GM15510 (cell line): Measurements from ENCODE around the gene IL34.

Experiments used
- POLR2A ChIP-seq: IDR thresholded peaks from 3 replicates; pipeline ENCODE4 v1.6.1; 2011; ENCODE audit warnings: borderline replicate concordance; ENCODE audit not compliant: insufficient read length; ENCODE audit errors: extremely low read depth

The IL34 gene

DNA sequence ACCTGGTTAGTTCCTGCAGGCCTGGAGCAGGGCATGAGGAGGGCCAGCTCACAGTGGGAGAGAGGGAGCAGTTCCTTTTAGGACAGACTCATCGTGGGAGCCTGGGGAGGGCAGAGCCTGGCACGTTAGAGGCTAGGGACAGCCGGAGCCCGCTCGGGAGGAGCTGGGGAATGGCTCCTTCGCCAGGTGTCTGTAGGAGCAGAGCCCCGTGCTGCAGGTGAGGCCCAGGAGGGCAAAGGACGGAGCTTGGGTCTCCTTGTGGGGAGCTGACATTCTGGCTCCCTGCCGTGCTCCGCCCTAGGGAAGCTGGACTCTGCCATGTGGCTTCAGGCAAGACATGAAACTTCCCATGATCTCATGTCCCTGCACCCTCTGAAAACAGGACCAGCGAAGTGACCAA is 58.2 kb downstream of the IL34 start:
- no peak for TF ChIP-seq POLR2A

- TF ChIP-seq POLR2A = no peak
Measured at GRCh38 chr16:70705056-70705455, 58.7 kb downstream of the IL34 start.

DNA sequence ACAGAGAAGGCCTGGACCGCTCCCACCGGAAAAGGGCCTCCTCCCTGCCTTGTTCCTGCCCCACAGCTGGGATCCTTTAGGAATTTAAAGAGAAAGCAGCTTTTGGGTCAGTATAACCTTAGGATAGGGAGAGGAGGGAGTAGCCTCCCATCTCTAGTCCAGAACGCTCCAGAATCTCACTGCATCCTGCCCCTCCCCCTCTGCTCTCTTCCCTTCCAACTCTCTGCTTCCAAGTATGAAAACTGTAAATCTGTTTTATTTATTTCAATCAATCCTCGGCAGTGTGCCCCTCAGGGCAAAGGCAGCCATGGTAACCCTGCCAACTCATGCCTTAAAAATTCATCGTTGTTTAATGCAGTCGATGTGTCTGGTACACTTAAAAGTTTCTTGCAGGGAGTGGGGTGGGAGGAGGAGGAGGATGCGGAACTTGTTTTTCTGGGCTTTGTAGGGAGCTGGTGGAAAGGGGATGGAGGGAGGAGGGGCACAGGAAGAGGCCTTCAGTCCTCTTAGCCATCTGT is 60.6 kb downstream of the IL34 start:
- no peak for TF ChIP-seq POLR2A

DNA sequence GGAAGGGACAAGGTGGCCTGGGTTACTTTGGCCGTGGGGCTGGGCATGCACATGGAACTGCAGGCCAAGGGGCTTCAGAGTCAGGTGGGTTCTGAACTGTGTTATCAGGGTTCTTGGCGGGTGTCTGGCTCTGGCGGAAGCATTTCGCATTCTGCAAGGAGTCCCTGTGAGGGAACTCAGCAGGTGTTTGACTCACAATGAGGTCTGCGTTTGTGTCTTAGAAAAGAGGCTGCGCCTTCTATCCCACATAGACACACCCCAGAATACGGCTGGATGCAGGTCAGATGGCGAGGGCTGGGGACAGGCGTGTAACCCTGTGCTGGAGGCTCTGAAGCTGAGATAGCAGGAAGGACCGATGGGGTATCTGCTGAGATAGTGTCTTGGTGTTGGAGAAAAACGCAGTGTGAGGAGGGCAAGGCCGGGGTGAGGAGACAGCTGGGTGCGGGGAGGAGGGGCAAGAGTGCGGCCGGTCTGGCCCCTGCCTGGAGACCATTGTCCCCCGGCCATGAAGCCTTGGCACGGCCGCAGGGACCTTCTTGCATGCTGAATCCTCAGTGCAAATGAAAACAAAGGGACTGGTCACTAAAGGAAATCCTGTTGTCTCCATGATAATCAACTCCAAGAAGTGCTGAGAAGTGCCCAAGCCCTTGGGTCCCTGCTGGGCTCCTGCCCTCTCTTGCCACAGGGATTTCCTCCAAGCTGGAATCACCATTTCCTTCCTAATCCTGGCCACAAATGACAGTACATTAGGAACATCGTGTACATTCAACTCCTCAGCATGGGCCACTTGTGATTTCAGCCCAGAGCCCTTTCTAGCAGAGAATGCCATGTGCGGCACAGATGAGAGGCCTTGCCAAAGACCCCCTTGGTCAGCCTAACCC is 62.2 kb downstream of the IL34 start:
- TF ChIP-seq POLR2A = no peak

DNA sequence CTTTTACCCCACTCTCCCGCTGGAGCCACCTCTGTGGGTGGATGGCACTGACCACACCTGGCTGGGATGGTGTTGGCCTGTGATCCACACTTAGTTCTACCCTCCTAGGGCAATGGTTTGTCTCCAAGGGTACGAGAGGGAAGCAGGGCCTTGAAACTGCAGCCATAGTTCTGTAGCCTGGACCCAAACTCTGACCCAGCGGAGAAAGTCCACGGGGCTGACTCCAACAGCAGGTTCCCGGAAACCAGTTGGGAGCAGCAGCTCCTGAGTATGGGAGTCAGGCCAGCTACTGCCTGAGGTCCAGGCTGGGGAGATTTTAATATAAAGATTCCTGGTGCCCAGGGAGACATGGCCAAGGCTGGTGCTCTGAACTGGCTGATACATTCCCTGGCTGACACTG is 63.1 kb downstream of the IL34 start:
- no peak for TF ChIP-seq POLR2A

- no peak for TF ChIP-seq POLR2A
Measured at GRCh38 chr16:70709942-70710341, 63.6 kb downstream of the IL34 start.
